Activated CD4-positive, alpha-beta memory T cell treated with anti-CD3 and anti-CD28 coated beads for 36 hours (primary cell): ENCODE results near the gene ARHGEF1. TPM values are rescaled to one million over a fixed set of nuclear protein-coding genes. Genes with fewer than 3 reads are reported as not detected.

Experiments used
- CTCF ChIA-PET: fragments of 350-600 bp; sonication (Branson Sonifier 250); formaldehyde crosslinking; loops from one replicate; lab custom pipeline; 2021; ENCODE audit warnings: antibody characterized with exemption, inconsistent platforms; lab: Charles Lee
- POLR2A ChIA-PET: fragments of 350-600 bp; sonication (Branson Sonifier 250); formaldehyde crosslinking; loops from one replicate; lab custom pipeline; 2021; ENCODE audit warnings: antibody characterized with exemption; lab: Charles Lee
- DNase-seq: peaks from one replicate; pipeline ENCODE4 v3.0.0-alpha.2; 2020
- H3K27ac Mint-ChIP-seq: one replicate; pipeline ENCODE4 v1.8.0; 2021; ENCODE audit warnings: mixed read lengths
- H3K27me3 Mint-ChIP-seq: one replicate; pipeline ENCODE4 v1.8.0; 2021; ENCODE audit warnings: mixed read lengths
- H3K36me3 Mint-ChIP-seq: one replicate; pipeline ENCODE4 v1.8.0; 2021; ENCODE audit warnings: mixed read lengths
- H3K4me1 Mint-ChIP-seq: one replicate; pipeline ENCODE4 v1.8.0; 2021; ENCODE audit warnings: low read depth, mixed read lengths
- H3K4me3 Mint-ChIP-seq: one replicate; pipeline ENCODE4 v1.8.0; 2021; ENCODE audit warnings: mild to moderate bottlenecking, mixed read lengths
- H3K9me3 Mint-ChIP-seq: one replicate; pipeline ENCODE4 v1.8.0; 2021; ENCODE audit warnings: mixed read lengths
- intact Hi-C: fragments of 100-400 bp; cut with micrococcal nuclease; formaldehyde crosslinking; loops from one replicate; pipeline ENCODE4 v1.15.1; 2023
- total RNA-seq, 2 experiments: library from RNA; stranded (reverse); gene quantifications; one replicate each; pipeline ENCODE4 v1.2.3, GENCODE V29; 2021

Gene ARHGEF1
- total RNA-seq, 2 experiments from 2014 or later: 298 to 327 TPM

DNA sequence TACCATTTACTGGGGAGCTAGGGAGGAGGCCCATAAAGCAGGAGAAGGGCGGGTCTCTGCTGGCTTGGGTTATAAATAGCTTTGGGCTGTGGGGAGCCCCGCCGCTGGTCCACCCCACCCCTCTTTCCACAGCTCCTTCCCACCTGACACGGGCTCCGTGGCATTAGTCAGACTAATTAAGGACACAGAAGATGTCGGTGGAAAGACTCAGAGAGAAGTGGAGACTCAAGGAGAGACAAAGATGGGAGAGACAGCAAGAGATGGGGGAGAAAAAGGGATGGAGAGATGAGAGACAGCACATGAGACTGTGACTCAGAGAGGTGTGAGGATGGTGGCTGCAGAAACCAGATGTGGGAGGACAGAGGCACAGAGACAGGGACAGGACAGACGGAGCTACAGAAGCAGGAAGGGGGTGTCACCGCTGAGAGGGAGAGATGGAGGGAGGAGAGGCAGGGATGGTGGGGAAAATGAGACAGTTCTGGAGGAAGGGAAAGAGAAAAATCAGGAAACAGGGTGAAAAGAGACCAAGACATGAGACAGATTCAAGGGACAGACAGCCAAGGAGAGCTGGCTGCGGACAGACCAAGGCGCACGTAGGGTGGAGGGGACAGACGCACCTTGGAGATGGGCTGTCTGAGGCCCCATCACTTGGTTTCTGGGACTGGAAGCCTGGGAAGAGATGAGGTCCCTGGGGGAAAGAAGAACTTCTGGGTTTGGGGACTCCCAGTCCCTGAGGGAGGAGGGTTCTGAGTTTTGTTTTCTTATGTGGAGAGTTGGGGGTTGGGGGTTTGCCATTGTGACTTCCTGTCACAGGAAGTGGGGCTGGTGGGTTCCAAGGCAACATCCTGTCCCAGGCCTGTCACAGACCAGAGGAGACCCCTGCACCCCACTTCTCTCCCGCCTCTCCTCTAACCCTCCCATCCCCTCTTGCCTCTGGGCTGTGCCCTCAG is 4.1 kb downstream of the ARHGEF1 start:
- Mint-ChIP-seq H3K36me3 (peaks cover 48% of the 10 kb centered on the region), H3K4me1 (peaks cover 66% of the 10 kb centered on the region), H3K9me3 (no peaks in the 10 kb centered on the region), H3K4me3 (peak overlapping the region; percentile 95), H3K27me3 (no peaks in the 10 kb centered on the region), H3K27ac (peak overlapping the region; percentile 93)
- CTCF ChIA-PET: interaction anchor here (0.7 to 7.5 kb wide), 11 partner anchors 9 to 71 kb away, joined by 3 to 119 read pairs (median 5); partner anchors contain the start of genes CD79A, ERFL, RABAC1 and RPS19
- POLR2A ChIA-PET: interaction anchor here (0.5 to 8.2 kb wide), 9 partner anchors 9 to 58 kb away, joined by 3 to 84 read pairs (median 4); partner anchors contain the start of genes ERFL and RPS19
- peak; percentile 80 for DNase-seq
- intact Hi-C loops: loop anchor here (1.0 to 5.0 kb wide), 5 partner anchors 12 to 380 kb away; partner anchors contain the start of gene CIC

DNA sequence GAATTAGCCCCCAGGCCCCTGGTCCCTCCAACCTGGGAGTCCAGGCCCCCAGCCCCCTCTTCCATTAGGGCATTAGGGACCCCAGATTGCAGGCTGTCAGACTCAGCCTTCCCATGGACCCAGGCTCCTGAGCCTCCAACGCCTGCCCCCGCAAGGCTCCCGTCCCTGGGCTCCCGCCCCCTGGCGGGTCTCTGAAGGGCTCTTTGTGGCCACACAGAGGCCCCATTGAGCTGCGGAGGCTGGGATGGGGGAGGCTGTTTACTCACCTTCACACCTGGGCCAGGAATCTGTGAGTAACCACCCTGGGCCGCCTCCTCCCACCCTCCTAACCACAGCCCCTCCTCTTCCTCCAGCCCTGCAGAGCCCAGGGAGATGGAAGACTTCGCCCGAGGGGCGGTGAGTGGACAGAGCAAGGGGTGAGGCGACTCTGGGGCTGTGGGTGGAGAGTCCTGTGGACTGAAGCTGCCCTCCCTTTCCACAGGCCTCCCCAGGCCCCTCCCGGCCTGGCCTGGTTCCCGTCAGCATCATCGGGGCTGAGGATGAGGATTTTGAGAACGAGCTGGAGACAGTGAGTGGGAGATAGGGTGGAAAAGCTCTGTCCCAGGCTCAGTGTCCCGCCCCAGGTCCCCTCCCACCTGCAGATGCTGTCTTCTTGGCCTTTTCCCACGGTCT is 4.9 kb downstream of the ARHGEF1 start:
- no peaks in the 10 kb centered on the region for H3K27me3 Mint-ChIP-seq
- CTCF ChIA-PET: interaction anchor here (0.6 to 7.5 kb wide), 4 partner anchors 14 to 147 kb away, joined by 3 to 119 read pairs (median 16); partner anchors contain the start of gene CD79A
- H3K27ac Mint-ChIP-seq: peak overlapping the region; percentile 93
- peak overlapping the region; percentile 95 for H3K4me3 Mint-ChIP-seq
- H3K4me1 Mint-ChIP-seq: peaks cover 62% of the 10 kb centered on the region
- POLR2A ChIA-PET: interaction anchor here (0.6 to 8.2 kb wide), 8 partner anchors 11 to 57 kb away, joined by 3 to 84 read pairs (median 11); partner anchors contain the start of gene RPS19
- intact Hi-C loops: loop anchor here (1.0 to 5.0 kb wide), 5 partner anchors 13 to 379 kb away; partner anchors contain the start of gene CIC
- peaks cover 46% of the 10 kb centered on the region for H3K36me3 Mint-ChIP-seq
- peak; percentile 94 for DNase-seq
- H3K9me3 Mint-ChIP-seq: no peaks in the 10 kb centered on the region

DNA sequence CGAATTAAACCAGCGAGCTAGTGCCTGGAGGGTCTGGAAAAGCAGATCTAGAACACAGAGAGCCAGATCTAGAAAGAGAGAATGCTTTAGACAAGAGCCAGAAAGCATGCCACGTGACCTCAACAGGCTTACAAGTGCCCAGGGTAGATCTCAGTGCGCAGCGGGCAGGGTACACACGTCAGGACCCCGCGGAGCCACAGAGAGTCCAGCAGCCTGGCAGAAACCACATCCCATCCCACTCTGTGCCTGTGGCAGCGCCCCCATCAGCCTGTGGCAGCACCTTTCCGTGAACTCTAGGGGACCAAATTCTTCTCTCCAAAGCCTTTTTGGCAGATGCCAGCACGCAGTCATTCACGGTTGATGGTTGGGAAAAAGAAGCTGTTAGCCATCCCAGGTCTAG is 5.9 kb downstream of the ARHGEF1 start:
- no peaks in the 10 kb centered on the region for H3K27me3 Mint-ChIP-seq
- no peaks in the 10 kb centered on the region for H3K9me3 Mint-ChIP-seq
- H3K27ac Mint-ChIP-seq: peak overlapping the region; percentile 93
- peaks cover 66% of the 10 kb centered on the region for H3K4me1 Mint-ChIP-seq
- intact Hi-C loops: loop anchor here (5.0 kb wide), 1 partner anchor 378 kb away; the partner anchor contains the start of gene CIC
- peaks cover 45% of the 10 kb centered on the region for H3K36me3 Mint-ChIP-seq
- DNase-seq: no peak
- H3K4me3 Mint-ChIP-seq: no peak overlapping the region
- CTCF ChIA-PET: no interaction called here
- POLR2A ChIA-PET: interaction anchor here (1.0 kb wide), 1 partner anchor 28 kb away, joined by 5 read pairs; the partner anchor contains the start of gene RPS19

DNA sequence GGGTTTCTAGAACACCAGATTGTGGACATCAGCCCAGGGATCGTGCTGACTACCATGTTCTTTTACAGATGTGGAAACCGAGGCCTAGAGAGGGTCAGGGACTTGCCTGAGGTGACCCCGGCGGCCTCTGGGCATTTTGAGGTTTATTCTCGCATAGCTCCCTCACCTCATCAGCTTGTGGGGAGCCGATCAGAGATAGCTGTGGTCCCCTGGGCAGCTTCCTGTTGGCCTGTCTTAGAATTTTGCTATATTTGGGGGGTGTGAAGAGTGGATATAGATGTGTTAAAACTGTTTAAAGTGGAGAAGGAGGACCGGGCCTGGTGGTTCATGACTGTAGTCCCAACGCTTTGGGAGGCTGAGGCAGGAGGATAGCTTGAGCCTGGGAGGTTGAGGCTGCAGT is 6.9 kb downstream of the ARHGEF1 start:
- H3K36me3 Mint-ChIP-seq: peaks cover 42% of the 10 kb centered on the region
- H3K27ac Mint-ChIP-seq: peak overlapping the region; percentile 28
- ChIA-PET CTCF (interaction anchor here (1.0 kb wide), 1 partner anchor 61 kb away, joined by 3 read pairs; no protein-coding TSS in a partner anchor), POLR2A (interaction anchor here (0.7 to 1.1 kb wide), 2 partner anchors 22 to 57 kb away, joined by 3 read pairs; no protein-coding TSS in a partner anchor)
- no peak overlapping the region for H3K4me3 Mint-ChIP-seq
- peaks cover 71% of the 10 kb centered on the region for H3K4me1 Mint-ChIP-seq
- H3K27me3 Mint-ChIP-seq: no peaks in the 10 kb centered on the region
- intact Hi-C loops: loop anchor here (5.0 kb wide), 1 partner anchor 377 kb away; the partner anchor contains the start of gene CIC
- no peaks in the 10 kb centered on the region for H3K9me3 Mint-ChIP-seq
- DNase-seq: no peak

DNA sequence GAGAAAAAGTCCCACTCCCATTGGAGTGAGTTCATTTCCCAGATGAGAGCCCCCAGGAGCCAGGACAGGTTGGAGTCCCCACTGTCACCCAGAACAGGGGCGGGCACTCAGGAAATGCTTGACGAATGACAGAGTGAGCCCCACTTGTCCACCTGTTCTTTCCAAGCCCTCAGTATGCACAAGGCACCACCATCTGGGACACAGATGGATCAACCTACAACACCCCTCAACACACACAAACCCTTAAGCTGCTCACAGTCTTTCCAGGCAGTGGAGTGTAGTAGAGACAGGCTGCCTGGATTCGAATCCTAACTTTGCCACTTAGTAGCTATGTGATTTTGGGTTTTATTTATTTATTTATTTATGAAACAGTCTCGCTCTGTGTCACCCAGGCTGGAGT is 8.0 kb downstream of the ARHGEF1 start:
- POLR2A ChIA-PET: interaction anchor here (1.1 kb wide), 2 partner anchors 19 to 56 kb away, joined by 3 read pairs; no protein-coding TSS in a partner anchor
- intact Hi-C loops: no loop called here
- H3K4me1 Mint-ChIP-seq: peaks cover 69% of the 10 kb centered on the region
- DNase-seq: no peak
- CTCF ChIA-PET: interaction anchor here (0.9 to 1.0 kb wide), 2 partner anchors 31 to 43 kb away, joined by 3 to 6 read pairs; partner anchors contain the start of gene RPS19
- H3K27ac Mint-ChIP-seq: no peak overlapping the region
- H3K27me3 Mint-ChIP-seq: no peaks in the 10 kb centered on the region
- no peak overlapping the region for H3K4me3 Mint-ChIP-seq
- peaks cover 47% of the 10 kb centered on the region for H3K36me3 Mint-ChIP-seq
- no peaks in the 10 kb centered on the region for H3K9me3 Mint-ChIP-seq

DNA sequence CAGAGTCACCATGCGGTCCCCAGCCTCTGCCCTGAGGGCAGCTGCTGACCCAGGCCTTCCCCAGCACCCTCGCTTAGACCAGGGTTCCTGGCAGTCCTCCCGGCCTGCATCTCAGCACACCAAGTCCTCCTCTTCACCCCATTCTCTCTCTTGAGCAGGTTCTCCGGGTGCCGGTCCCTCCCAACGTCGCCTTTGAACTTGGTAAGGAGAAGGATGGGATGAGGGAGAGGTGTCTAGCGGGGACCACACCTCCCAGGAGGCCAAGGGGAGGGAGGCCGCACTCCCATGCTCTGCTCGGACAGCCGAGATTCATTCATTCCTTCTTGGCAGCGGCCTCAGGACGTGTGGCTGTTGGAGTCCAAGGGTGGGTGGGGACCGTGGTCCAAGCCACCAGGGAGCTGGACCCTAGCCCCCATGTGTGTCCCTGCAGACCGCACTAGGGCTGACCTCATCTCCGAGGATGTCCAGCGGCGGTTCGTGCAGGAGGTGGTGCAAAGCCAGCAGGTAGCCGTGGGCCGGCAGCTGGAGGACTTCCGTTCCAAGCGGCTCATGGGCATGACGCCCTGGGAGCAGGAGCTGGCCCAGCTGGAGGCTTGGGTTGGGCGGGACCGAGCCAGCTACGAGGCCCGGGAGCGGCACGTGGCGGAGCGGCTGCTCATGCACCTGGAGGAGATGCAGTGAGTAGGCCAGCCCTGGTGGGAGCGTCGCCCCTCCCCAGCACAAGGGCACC is 9.4 kb downstream of the ARHGEF1 start:
- CTCF ChIA-PET: interaction anchor here (2.0 kb wide), 1 partner anchor 19 kb away, joined by 5 read pairs; no protein-coding TSS in a partner anchor
- POLR2A ChIA-PET: no interaction called here
- Mint-ChIP-seq H3K27ac (no peak overlapping the region), H3K4me1 (peaks cover 60% of the 10 kb centered on the region), H3K36me3 (peaks cover 50% of the 10 kb centered on the region), H3K9me3 (no peaks in the 10 kb centered on the region), H3K27me3 (no peaks in the 10 kb centered on the region), H3K4me3 (no peak overlapping the region)
- intact Hi-C loops: no loop called here
- DNase-seq: no peak

DNA sequence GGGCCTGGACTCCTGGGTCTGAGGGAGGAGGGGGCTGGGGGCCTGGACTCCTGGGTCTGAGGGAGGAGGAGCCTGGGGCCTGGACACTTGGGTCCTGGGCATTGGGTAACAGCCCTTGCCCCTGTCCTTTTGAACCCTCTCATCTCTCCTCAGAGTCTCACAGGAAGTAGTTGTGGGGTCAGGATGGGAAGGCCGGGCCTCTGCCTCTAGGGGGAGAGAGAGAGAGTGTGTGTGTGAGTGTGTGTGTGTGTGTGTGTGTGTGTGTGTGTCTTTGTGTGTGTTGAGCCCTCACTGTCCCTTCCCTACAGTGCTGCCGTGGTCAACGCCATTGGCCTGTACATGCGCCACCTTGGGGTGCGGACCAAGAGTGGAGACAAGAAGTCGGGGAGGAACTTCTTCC is 10.9 kb downstream of the ARHGEF1 start:
- H3K27ac Mint-ChIP-seq: peak overlapping the region; percentile 54
- peaks cover 53% of the 10 kb centered on the region for H3K36me3 Mint-ChIP-seq
- peak; percentile 44 for DNase-seq
- intact Hi-C loops: no loop called here
- no peaks in the 10 kb centered on the region for H3K9me3 Mint-ChIP-seq
- H3K4me3 Mint-ChIP-seq: no peak overlapping the region
- H3K4me1 Mint-ChIP-seq: peaks cover 48% of the 10 kb centered on the region
- no peaks in the 10 kb centered on the region for H3K27me3 Mint-ChIP-seq
- CTCF ChIA-PET: no interaction called here
- POLR2A ChIA-PET: no interaction called here

DNA sequence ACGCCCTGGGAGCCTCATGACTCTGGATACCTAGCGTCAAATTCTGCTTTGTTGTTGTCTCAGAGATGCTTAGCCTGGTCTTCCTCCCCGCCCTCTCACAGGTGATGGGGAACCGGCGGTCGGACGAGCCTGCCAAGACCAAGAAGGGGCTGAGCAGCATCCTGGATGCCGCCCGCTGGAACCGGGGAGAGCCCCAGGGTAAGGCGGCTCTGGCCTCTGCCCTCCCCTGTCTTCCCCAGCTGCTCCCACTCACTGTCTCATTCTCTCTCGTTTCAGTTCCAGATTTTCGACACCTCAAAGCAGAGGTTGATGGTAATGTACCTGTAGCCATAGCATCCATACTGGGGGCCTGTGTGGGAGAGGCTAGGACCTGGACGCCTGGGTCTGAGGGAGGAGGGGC is 11.4 kb downstream of the ARHGEF1 start:
- Mint-ChIP-seq H3K27me3 (no peaks in the 10 kb centered on the region), H3K4me1 (peaks cover 46% of the 10 kb centered on the region), H3K27ac (peak overlapping the region; percentile 54), H3K36me3 (peaks cover 53% of the 10 kb centered on the region), H3K4me3 (no peak overlapping the region), H3K9me3 (no peaks in the 10 kb centered on the region)
- CTCF ChIA-PET: no interaction called here
- no peak for DNase-seq
- intact Hi-C loops: no loop called here
- POLR2A ChIA-PET: no interaction called here

DNA sequence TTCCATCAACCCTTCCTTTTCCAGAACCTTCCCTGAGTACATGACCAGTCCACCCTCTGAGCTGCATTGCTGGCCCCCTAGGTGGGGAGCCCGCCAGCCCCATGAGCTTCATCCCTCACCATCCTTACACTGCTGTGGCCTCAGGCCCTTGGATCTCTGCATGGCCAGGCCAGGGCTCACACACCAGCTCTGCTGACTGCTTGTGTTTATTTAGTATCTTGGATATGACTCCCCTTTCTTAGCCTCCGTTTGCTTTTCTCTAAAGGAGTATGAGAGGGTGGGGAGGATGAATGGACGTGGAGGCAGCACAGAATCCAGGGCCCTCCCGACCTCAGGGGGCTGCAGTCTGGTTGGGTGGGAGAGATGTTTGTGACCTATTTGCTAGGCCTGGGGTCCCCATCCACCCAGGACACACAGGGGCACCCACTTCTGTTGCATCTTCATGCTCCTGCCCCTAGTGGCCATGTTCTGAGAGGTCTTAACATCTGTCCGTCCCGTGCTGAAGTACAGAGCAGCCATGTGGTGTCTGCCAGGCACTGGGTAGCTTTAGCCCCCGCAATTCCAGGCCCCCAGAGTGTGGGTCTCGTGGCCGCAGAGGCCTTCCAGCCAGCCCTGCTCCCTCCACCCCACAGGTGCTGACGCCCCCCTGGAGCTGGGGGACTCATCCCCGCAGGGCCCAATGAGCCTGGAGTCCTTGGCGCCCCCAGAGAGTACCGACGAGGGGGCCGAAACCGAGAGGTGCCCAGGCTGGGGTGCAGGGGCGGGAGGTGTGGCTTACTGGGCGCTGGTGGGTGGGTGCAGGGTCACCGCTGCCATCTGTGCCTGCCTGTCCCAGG is 13.0 kb downstream of the ARHGEF1 start:
- DNase-seq: no peak
- Mint-ChIP-seq H3K9me3 (no peaks in the 10 kb centered on the region), H3K27ac (peak overlapping the region; percentile 58), H3K4me3 (no peak overlapping the region), H3K4me1 (peaks cover 35% of the 10 kb centered on the region), H3K36me3 (peaks cover 54% of the 10 kb centered on the region), H3K27me3 (no peaks in the 10 kb centered on the region)
- intact Hi-C loops: no loop called here
- POLR2A ChIA-PET: interaction anchor here (1.1 kb wide), 1 partner anchor 10 kb away, joined by 4 read pairs; no protein-coding TSS in a partner anchor
- CTCF ChIA-PET: interaction anchor here (0.9 to 1.0 kb wide), 3 partner anchors 10 to 29 kb away, joined by 3 read pairs; no protein-coding TSS in a partner anchor

DNA sequence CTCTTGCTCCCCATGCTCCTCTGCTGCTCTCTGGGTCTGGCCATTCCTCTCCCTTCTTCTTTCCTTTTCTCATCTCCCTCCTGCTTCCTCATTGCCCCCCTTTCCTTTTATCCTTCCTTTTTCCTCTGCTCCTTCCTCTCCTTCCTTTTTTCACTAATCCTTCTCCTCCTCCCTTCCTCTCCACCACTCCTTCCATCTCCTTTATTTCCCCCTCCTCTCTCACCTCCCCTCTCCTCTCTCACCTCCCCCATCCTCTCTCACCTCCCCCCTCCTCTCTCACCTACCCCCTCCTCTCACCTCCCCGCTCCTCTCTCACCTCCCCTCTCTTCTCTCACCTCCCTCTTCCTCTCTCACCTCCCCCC is 13.6 kb downstream of the ARHGEF1 start:
- no peaks in the 10 kb centered on the region for H3K27me3 Mint-ChIP-seq
- CTCF ChIA-PET: interaction anchor here (0.9 kb wide), 1 partner anchor 28 kb away, joined by 3 read pairs; no protein-coding TSS in a partner anchor
- POLR2A ChIA-PET: no interaction called here
- H3K4me1 Mint-ChIP-seq: peaks cover 32% of the 10 kb centered on the region
- intact Hi-C loops: no loop called here
- H3K9me3 Mint-ChIP-seq: no peaks in the 10 kb centered on the region
- no peak for DNase-seq
- H3K36me3 Mint-ChIP-seq: peaks cover 51% of the 10 kb centered on the region
- no peak overlapping the region for H3K4me3 Mint-ChIP-seq
- H3K27ac Mint-ChIP-seq: peak overlapping the region; percentile 58
